OCI-LY3 (cell line): ENCODE results near the gene HSF5.

Source experiments
- EZH2phosphoT487 ChIP-seq: fragments of 200-600 bp; shearing (Covaris generic); IDR thresholded peaks from 2 replicates; pipeline ENCODE4 v1.6.1; 2018; ENCODE audit warnings: antibody characterized with exemption, mixed run types, low read depth
- TF ChIP-seq, protein P1 (sequence below): fragments of 200-600, 300-600 bp; sonication (generic); IDR thresholded peaks from 2 replicates; pipeline ENCODE4 v1.5.1; 2014; ENCODE audit warnings: antibody characterized with exemption, low read length, low read depth

DNA sequence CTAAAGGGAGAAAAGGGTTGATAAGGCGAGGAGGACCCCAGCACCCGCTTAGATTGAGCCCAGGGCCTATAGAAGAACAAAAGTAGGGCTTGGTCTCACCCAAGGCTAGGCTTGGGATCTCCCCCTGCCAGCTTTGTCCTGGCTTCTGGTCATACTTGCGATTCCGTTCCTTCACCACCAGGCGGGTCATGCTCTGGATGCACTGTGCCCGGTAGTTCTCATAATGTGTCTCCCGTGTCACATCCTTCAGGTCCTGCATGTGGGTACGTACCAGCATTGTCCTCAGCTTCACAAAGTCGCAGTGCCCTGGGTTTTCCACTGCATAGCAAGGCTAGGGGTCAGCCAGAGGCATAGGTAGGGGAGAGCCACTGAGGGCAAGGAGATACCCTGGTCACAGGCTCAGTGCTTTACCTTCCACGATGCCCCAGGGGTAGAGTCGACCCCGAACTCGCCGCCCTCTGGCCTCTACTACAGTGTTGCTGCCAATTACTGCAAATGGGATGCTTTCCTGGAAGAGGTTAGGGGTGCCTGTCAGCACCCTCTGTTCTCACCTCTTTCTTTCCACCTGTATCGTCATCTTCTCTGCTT lies 32.7 kb upstream of the HSF5 start:
- TF ChIP-seq, protein P1, sequence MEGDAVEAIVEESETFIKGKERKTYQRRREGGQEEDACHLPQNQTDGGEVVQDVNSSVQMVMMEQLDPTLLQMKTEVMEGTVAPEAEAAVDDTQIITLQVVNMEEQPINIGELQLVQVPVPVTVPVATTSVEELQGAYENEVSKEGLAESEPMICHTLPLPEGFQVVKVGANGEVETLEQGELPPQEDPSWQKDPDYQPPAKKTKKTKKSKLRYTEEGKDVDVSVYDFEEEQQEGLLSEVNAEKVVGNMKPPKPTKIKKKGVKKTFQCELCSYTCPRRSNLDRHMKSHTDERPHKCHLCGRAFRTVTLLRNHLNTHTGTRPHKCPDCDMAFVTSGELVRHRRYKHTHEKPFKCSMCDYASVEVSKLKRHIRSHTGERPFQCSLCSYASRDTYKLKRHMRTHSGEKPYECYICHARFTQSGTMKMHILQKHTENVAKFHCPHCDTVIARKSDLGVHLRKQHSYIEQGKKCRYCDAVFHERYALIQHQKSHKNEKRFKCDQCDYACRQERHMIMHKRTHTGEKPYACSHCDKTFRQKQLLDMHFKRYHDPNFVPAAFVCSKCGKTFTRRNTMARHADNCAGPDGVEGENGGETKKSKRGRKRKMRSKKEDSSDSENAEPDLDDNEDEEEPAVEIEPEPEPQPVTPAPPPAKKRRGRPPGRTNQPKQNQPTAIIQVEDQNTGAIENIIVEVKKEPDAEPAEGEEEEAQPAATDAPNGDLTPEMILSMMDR, result peak; percentile 33
- no peak for TF ChIP-seq EZH2phosphoT487
